PC-9 (cell line): ENCODE measurements around the gene RFC2. TPM values are rescaled to one million over a fixed set of nuclear protein-coding genes. Genes with fewer than 3 reads are reported as not detected.

ENCODE experiments used
- BruUV-seq: library from RNA; stranded (reverse); fragments of 400-500 nt; replicated peaks from 2 replicates; lab custom pipeline; 2021; lab: Mats Ljungman, UMichigan
- CTCF ChIA-PET: fragments of 300-600 bp; sonication (Branson Sonifier 250); formaldehyde crosslinking; loops from one replicate; lab custom pipeline; 2022; ENCODE audit warnings: antibody characterized with exemption; lab: Charles Lee
- POLR2A ChIA-PET: fragments of 300-600 bp; sonication (Branson Sonifier 250); formaldehyde crosslinking; loops from one replicate; lab custom pipeline; 2022; ENCODE audit warnings: antibody characterized with exemption; ENCODE audit not compliant: unreplicated experiment; lab: Charles Lee
- DNase-seq, 2 experiments: peaks; one replicate each; pipeline versions ENCODE4 v3.0.0 to v3.0.0-alpha.2; 2015 to 2022; ENCODE audit warnings: mixed read lengths in 1 of 2
- H2AFZ ChIP-seq: fragments of 200-600 bp; sonication (generic); 2 replicates; pipeline ENCODE4 v1.8.1; 2017; ENCODE audit warnings: antibody characterized with exemption
- H3F3A ChIP-seq: fragments of 200-600 bp; sonication (generic); 2 replicates; pipeline ENCODE4 v1.8.1; 2017; ENCODE audit warnings: antibody characterized with exemption, mild to moderate bottlenecking, low read depth; ENCODE audit not compliant: insufficient read depth
- H3K27ac ChIP-seq: fragments of 200-600 bp; sonication (generic); 2 replicates; pipeline ENCODE4 v1.6.1; 2016; ENCODE audit warnings: mixed run types
- H3K27me3 ChIP-seq: fragments of 200-600 bp; sonication (generic); 2 replicates; pipeline ENCODE4 v1.6.1; 2016; ENCODE audit warnings: low read depth, mixed run types; ENCODE audit not compliant: insufficient read depth
- H3K36me3 ChIP-seq: fragments of 200-600 bp; sonication (generic); 2 replicates; pipeline ENCODE4 v1.6.1; 2016; ENCODE audit warnings: low read depth, mixed run types
- H3K4me1 ChIP-seq: fragments of 200-600 bp; sonication (generic); replicated peaks from 2 replicates; pipeline ENCODE4 v1.6.1; 2016; ENCODE audit warnings: mixed run types; ENCODE audit not compliant: insufficient read depth
- H3K4me2 ChIP-seq: fragments of 200-600 bp; sonication (generic); 2 replicates; pipeline ENCODE4 v1.6.1; 2017; ENCODE audit warnings: mixed run types
- H3K4me3 ChIP-seq: fragments of 200-600 bp; sonication (generic); 2 replicates; pipeline ENCODE4 v1.6.1; 2016; ENCODE audit warnings: mixed run types
- H3K79me2 ChIP-seq: fragments of 200-600 bp; sonication (generic); 2 replicates; pipeline ENCODE4 v1.6.1; 2017; ENCODE audit warnings: low read depth, mixed run types
- H3K9me2 ChIP-seq: fragments of 200-600 bp; sonication (generic); 2 replicates; pipeline ENCODE4 v1.8.1; 2017; ENCODE audit warnings: mild to moderate bottlenecking; ENCODE audit not compliant: insufficient read depth
- H3K9me3 ChIP-seq: fragments of 200-600 bp; sonication (generic); 2 replicates; pipeline ENCODE4 v1.8.1; 2016; ENCODE audit warnings: low read depth; ENCODE audit not compliant: insufficient read depth
- H4K20me1 ChIP-seq: fragments of 200-600 bp; sonication (generic); 2 replicates; pipeline ENCODE4 v1.8.1; 2017; ENCODE audit not compliant: insufficient read depth
- CTCF ChIP-seq: fragments of 200-600 bp; sonication (generic); conservative IDR thresholded peaks from 2 replicates; pipeline ENCODE4 v1.6.1; 2017; ENCODE audit warnings: mixed run types, antibody characterized with exemption, mild to moderate bottlenecking, moderate library complexity
- EZH2 ChIP-seq: fragments of 200-600 bp; sonication (generic); IDR thresholded peaks from 2 replicates; pipeline ENCODE4 v1.8.0; 2017; ENCODE audit warnings: antibody characterized with exemption, low read depth
- intact Hi-C: fragments of 100-400 bp; cut with micrococcal nuclease; formaldehyde crosslinking; loops from one replicate; pipeline ENCODE4 v1.10.0; 2022; ENCODE audit not compliant: unreplicated experiment
- total RNA-seq: library from RNA; stranded (reverse); gene quantifications from 2 replicates; pipeline ENCODE4 v1.2.3, GENCODE V29; 2021

Gene RFC2
- total RNA-seq, 1 experiment from 2014 or later, result 75.7 TPM

DNA sequence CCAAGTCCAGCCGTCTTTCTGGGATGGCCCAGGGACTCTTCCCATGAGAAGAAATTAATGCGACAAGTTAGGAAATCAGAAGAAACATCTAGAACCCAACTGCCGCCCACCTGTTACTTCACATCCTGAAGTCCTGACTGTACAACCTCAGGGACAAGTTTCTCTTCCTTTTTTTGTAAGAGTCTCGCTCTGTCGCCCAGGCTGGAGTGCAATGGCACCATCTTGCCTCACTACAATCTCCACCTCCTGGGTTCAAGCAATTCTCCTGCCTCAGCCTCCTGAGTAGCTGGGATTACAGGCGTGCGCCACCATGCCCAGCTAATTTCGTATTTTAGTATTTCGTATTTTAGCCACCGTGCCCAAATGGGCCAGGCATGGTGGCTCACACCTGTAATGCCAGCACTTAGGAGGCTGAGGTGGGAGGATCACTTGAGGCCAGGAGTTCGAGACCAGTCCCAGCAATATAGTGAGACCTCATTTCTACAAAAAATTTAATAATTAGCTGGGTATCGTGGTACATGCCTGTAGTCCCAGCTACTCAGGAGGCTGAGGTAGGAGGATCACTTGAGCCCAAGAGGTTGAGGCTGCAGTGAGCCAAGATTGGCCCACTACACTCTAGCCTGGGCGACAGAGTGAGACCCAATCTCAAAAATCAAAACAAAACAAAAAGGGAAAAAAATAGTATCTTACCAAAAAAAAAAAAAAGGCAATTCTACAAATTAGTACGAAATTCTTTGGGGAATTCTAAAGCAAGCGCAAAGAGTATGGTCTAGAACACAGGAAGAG, 23.6 kb downstream of the RFC2 start:
- DNase-seq, result no peak
- intact Hi-C loops, result no loop called here
- no peaks in the 10 kb centered on the region for H3K9me2 ChIP-seq
- H3K79me2 ChIP-seq, result no peaks in the 10 kb centered on the region
- CTCF ChIA-PET, result no interaction called here
- no peaks in the 10 kb centered on the region for H3K36me3 ChIP-seq
- H3K27ac ChIP-seq, result no peak overlapping the region
- no peak for TF ChIP-seq CTCF
- TF ChIP-seq EZH2, result no peak
- no peak overlapping the region for H2AFZ ChIP-seq
- POLR2A ChIA-PET, result no interaction called here
- no TSS peak for BruUV-seq
- no peak overlapping the region for H3K4me3 ChIP-seq
- no peaks in the 10 kb centered on the region for H3F3A ChIP-seq
- H3K9me3 ChIP-seq, result no peaks in the 10 kb centered on the region
- H3K27me3 ChIP-seq, result no peaks in the 10 kb centered on the region
- no peaks in the 10 kb centered on the region for H3K4me1 ChIP-seq
- H4K20me1 ChIP-seq, result no peaks in the 10 kb centered on the region
- no peak overlapping the region for H3K4me2 ChIP-seq

DNA sequence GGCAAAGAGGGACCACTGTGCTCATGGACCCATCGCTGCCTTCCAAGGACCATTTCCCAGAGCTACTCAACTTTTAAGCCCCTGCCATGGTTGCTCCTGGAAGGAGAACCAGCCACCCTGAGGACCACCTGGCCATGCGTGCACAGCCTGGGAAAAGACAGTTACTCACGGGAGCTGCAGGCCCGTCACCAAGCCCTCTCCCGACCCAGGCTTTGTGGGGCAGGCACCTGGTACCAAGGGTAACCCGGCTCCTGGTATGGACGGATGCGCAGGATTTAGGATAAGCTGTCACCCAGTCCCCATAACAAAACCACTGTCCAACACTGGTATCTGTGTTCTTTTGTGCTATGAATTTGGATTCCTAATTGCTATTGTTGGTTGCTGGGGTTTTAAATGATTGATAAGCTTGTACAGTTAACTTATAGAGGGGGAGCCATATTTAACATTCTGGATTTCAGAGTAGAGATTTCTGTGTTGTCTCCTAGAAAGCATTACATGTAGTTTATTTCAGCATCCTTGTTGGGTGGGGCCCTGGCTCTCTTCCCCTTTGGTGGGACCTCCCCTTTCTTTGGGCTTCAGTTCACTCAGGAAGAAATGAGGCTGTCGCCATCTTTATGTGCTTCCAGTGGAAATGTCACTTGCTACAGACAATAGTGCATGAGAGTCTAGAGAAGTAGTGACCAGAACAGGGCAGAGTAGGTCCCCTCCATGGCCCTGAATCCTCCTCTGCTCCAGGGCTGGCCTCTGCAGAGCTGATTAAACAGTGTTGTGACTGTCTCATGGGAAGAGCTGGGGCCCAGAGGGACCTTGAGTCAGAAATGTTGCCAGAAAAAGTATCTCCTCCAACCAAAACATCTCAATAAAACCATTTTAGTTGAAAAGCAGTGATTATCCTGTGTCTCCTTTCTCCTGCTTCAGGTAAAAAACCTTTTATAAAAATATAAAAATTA, 25.0 kb downstream of the RFC2 start:
- Histone ChIP-seq H3K9me3 (no peaks in the 10 kb centered on the region), H3F3A (no peaks in the 10 kb centered on the region), H3K27ac (no peak overlapping the region), H3K4me3 (no peak overlapping the region), H4K20me1 (no peaks in the 10 kb centered on the region), H3K79me2 (no peaks in the 10 kb centered on the region), H3K27me3 (no peaks in the 10 kb centered on the region), H2AFZ (no peak overlapping the region), H3K9me2 (no peaks in the 10 kb centered on the region), H3K4me1 (no peaks in the 10 kb centered on the region), H3K36me3 (no peaks in the 10 kb centered on the region), H3K4me2 (no peak overlapping the region)
- CTCF ChIA-PET, result no interaction called here
- no peak for TF ChIP-seq EZH2
- no peak for TF ChIP-seq CTCF
- no peak for DNase-seq
- intact Hi-C loops, result no loop called here
- POLR2A ChIA-PET, result no interaction called here
- BruUV-seq, result no TSS peak

DNA sequence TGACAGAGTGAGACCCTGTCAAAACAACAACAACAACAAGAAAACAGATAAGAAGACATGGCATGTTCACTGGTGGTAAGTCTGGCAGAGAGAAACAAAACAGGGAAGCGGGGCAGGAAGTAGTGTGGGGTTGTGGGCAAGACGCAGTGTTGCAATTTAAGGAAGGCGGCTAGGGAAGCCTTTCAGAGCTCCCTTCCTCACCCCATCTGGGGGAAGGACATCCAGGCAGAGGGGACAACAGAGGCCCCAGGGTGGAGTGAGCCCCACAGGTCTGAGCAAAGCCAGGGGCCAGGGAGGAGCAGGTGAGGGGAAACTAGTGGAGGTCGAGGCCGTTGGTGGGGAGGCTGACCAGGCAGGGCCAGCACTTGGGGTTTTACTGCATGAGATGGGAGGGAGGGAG, 27.6 kb downstream of the RFC2 start:
- no peaks in the 10 kb centered on the region for H3F3A ChIP-seq
- no peak for DNase-seq
- H3K27me3 ChIP-seq, result no peaks in the 10 kb centered on the region
- H3K36me3 ChIP-seq, result no peaks in the 10 kb centered on the region
- ChIA-PET CTCF (no interaction called here), POLR2A (interaction anchor here (0.7 kb wide), 1 partner anchor 74 kb away, joined by 4 read pairs; no protein-coding TSS in a partner anchor)
- intact Hi-C loops, result no loop called here
- no peaks in the 10 kb centered on the region for H4K20me1 ChIP-seq
- H3K27ac ChIP-seq, result no peak overlapping the region
- H3K79me2 ChIP-seq, result no peaks in the 10 kb centered on the region
- no peak overlapping the region for H3K4me2 ChIP-seq
- TF ChIP-seq EZH2 (no peak), CTCF (no peak)
- no peaks in the 10 kb centered on the region for H3K4me1 ChIP-seq
- no peak overlapping the region for H2AFZ ChIP-seq
- H3K4me3 ChIP-seq, result no peak overlapping the region
- BruUV-seq, result no TSS peak
- no peaks in the 10 kb centered on the region for H3K9me2 ChIP-seq
- H3K9me3 ChIP-seq, result no peaks in the 10 kb centered on the region
